Ascending aorta (tissue), 2 donors: ENCODE measurements around the gene NPTXR. TPM values are rescaled to one million over a fixed set of nuclear protein-coding genes. Genes with fewer than 3 reads are reported as not detected.
A peak's percentile ranks its signal among the peaks of the same experiment; 100 is the strongest.

ENCODE experiments used
- DNase-seq, 2 donors: peaks; one replicate each; pipeline ENCODE4 v3.0.0-alpha.2; 2019; ENCODE audit warnings: low spot score in 2 of 2
- H3K27ac ChIP-seq, 2 donors: fragments of 200-600 bp; sonication (generic); one replicate each; pipeline ENCODE4 v1.5.1; 2016 to 2017; ENCODE audit warnings: mild to moderate bottlenecking in 1 of 2
- H3K27me3 ChIP-seq: fragments of 200-600 bp; sonication (generic); one replicate; pipeline ENCODE4 v1.5.1; 2017
- H3K36me3 ChIP-seq, 2 donors: fragments of 200-600 bp; sonication (generic); one replicate each; pipeline ENCODE4 v1.5.1; 2016
- H3K4me1 ChIP-seq, 2 donors: fragments of 200-600 bp; sonication (generic); one replicate each; pipeline ENCODE4 v1.5.1; 2016 to 2017; ENCODE audit warnings: mild to moderate bottlenecking in 1 of 2
- H3K4me3 ChIP-seq, 2 donors: fragments of 200-600 bp; sonication (generic); one replicate each; pipeline ENCODE4 v1.5.1; 2016 to 2017; ENCODE audit warnings: mild to moderate bottlenecking in 1 of 2
- H3K9me3 ChIP-seq, 2 donors: fragments of 200-600 bp; sonication (generic); one replicate each; pipeline ENCODE4 v1.5.1; 2016
- CTCF ChIP-seq, 3 experiments: fragments of 200-600 bp in 2 of 3; fragments of 450-650 bp in 1 of 3; sonication (generic) in 2 of 3; IDR thresholded peaks; one replicate each; pipeline ENCODE4 v1.5.1; 2016 to 2019; ENCODE audit warnings: antibody characterized with exemption in 3 of 3, mild to moderate bottlenecking in 1 of 3, moderate library complexity in 1 of 3
- intact Hi-C: fragments of 100-400 bp; cut with DNase I; formaldehyde crosslinking; loops from one replicate; pipeline ENCODE4 v1.15.1; 2023
- total RNA-seq: library from RNA; depleted of rRNA; stranded (reverse); fragments of >200 nt; gene quantifications from one replicate; pipeline ENCODE4 v1.1.0, GENCODE V29; 2016

The NPTXR gene
- total RNA-seq, 1 donor from 2014 or later: 46.3 TPM

GRCh38 chr22:38793721-38794466 is 49.9 kb downstream of the NPTXR start, which contains the start of gene DNAL4:
TSS of gene DNAL4 (minus strand) at chr22:38794143. CDS start at chr22:38782731, 11,412 bp downstream.
- Histone ChIP-seq H3K27ac (peak within 1 kb of the TSS; percentile 75 to 80), H3K4me3 (peak within 1 kb of the TSS; percentile 51 to 70), H3K27me3 (no peaks in the 10 kb centered on the region), H3K4me1 (peaks cover 0 to 7% of the 10 kb centered on the region in 2 donors), H3K36me3 (peaks cover 0 to 11% of the 10 kb centered on the region in 2 donors), H3K9me3 (no peaks in the 10 kb centered on the region)
- no peak for TF ChIP-seq CTCF (IDR thresholded peaks at IDR 0.05)
- intact Hi-C loops: loop anchor here (2.0 to 5.0 kb wide), 3 partner anchors 37 to 68 kb away; no protein-coding TSS in a partner anchor
- peak; percentile 92 to 98 for DNase-seq

GRCh38 chr22:38793317-38793716 is 50.5 kb downstream of the NPTXR start:
- peaks cover 0 to 11% of the 10 kb centered on the region in 2 donors for H3K36me3 ChIP-seq
- H3K4me1 ChIP-seq: peaks cover 0 to 13% of the 10 kb centered on the region in 2 donors
- intact Hi-C loops: loop anchor here (5.0 kb wide), 1 partner anchor 69 kb away; no protein-coding TSS in a partner anchor
- H3K27me3 ChIP-seq: no peaks in the 10 kb centered on the region
- TF ChIP-seq CTCF (IDR thresholded peaks at IDR 0.05): no peak
- no peaks in the 10 kb centered on the region for H3K9me3 ChIP-seq
- peak overlapping the region; percentile 75 to 80 for H3K27ac ChIP-seq
- no peak for DNase-seq
- peak overlapping the region; percentile 51 to 70 for H3K4me3 ChIP-seq

GRCh38 chr22:38792833-38793232 is 51.0 kb downstream of the NPTXR start:
- Histone ChIP-seq H3K4me3 (peak overlapping the region; percentile 51 to 70), H3K36me3 (peaks cover 0 to 11% of the 10 kb centered on the region in 2 donors), H3K9me3 (no peaks in the 10 kb centered on the region), H3K4me1 (peaks cover 3 to 17% of the 10 kb centered on the region in 2 donors), H3K27me3 (no peaks in the 10 kb centered on the region), H3K27ac (peak overlapping the region; percentile 75 to 80)
- intact Hi-C loops: loop anchor here (5.0 kb wide), 1 partner anchor 69 kb away; no protein-coding TSS in a partner anchor
- no peak for DNase-seq
- no peak for TF ChIP-seq CTCF (IDR thresholded peaks at IDR 0.05)

GRCh38 chr22:38789606-38790005 is 54.2 kb downstream of the NPTXR start:
- Histone ChIP-seq H3K4me1 (peaks cover 3 to 42% of the 10 kb centered on the region in 2 donors), H3K4me3 (no peak overlapping the region), H3K36me3 (peaks cover 0 to 11% of the 10 kb centered on the region in 2 donors), H3K9me3 (no peaks in the 10 kb centered on the region), H3K27me3 (no peaks in the 10 kb centered on the region), H3K27ac (peak overlapping the region in 1 of 2 donors; percentile 76)
- intact Hi-C loops: loop anchor here (2.0 to 10.0 kb wide), 4 partner anchors 13 to 525 kb away; partner anchors contain the start of gene RPL3
- TF ChIP-seq CTCF (IDR thresholded peaks at IDR 0.05): no peak
- DNase-seq: no peak

- no peak for TF ChIP-seq CTCF (IDR thresholded peaks at IDR 0.05)
- peak overlapping the region; percentile 76 to 83 for H3K27ac ChIP-seq
- H3K4me1 ChIP-seq: peaks cover 3 to 42% of the 10 kb centered on the region in 2 donors
- intact Hi-C loops: loop anchor here (2.0 to 10.0 kb wide), 3 partner anchors 14 to 526 kb away; partner anchors contain the start of gene RPL3
- H3K4me3 ChIP-seq: no peak overlapping the region
- DNase-seq: no peak
- H3K9me3 ChIP-seq: no peaks in the 10 kb centered on the region
- peaks cover 0 to 11% of the 10 kb centered on the region in 2 donors for H3K36me3 ChIP-seq
- no peaks in the 10 kb centered on the region for H3K27me3 ChIP-seq
These were observed 55.0 kb downstream of the NPTXR start for GRCh38 chr22:38788846-38789245.
